Left ventricle myocardium inferior (tissue), 1 donor: ENCODE results near the gene TECR. TPM values are rescaled to one million over a fixed set of nuclear protein-coding genes. Genes with fewer than 3 reads are reported as not detected.

Source experiments
- DNase-seq: peaks from one replicate; pipeline ENCODE4 v3.0.0-alpha.2; 2020
- H3K27ac ChIP-seq: fragments of 200-600 bp; replicated peaks from 2 replicates; pipeline ENCODE4 v1.8.0; 2021
- H3K27me3 ChIP-seq: fragments of 200-600 bp; 2 replicates; pipeline ENCODE4 v1.8.0; 2021; ENCODE audit warnings: low read depth
- H3K36me3 ChIP-seq: fragments of 200-600 bp; 2 replicates; pipeline ENCODE4 v1.8.0; 2021
- H3K4me1 ChIP-seq: fragments of 200-600 bp; 2 replicates; pipeline ENCODE4 v1.8.0; 2021
- H3K4me3 ChIP-seq: fragments of 200-600 bp; 2 replicates; pipeline ENCODE4 v1.8.0; 2021; ENCODE audit warnings: mild to moderate bottlenecking, moderate library complexity
- H3K9me3 ChIP-seq: fragments of 200-600 bp; replicated peaks from 2 replicates; pipeline ENCODE4 v1.8.0; 2021
- intact Hi-C: fragments of 100-400 bp; cut with micrococcal nuclease; formaldehyde crosslinking; loops from one replicate; pipeline ENCODE4 v1.11.0; 2022
- long read RNA-seq: library from polyadenylated mRNA; unstranded; transcript quantifications from one replicate; pipeline ENCODE4 v2.0.0, GENCODE V29; 2021
- total RNA-seq: library from RNA; stranded (reverse); fragmentation: NEBNext Ultra II Directional; extraction: Animal tissue kit (Norgen Biotek cat#: 25700); gene quantifications from one replicate; pipeline ENCODE4 v1.2.1, GENCODE V29; 2021
- TF ChIP-seq, protein P1 (sequence below): fragments of 200-600 bp; IDR thresholded peaks from 2 replicates; pipeline ENCODE4 v1.8.0; 2021; ENCODE audit warnings: antibody characterized with exemption, mild to moderate bottlenecking, borderline replicate concordance
- donor health status: DM: no; HTN: yes; CAD: no; lungs with severe emphysema.

Gene TECR, protein sequence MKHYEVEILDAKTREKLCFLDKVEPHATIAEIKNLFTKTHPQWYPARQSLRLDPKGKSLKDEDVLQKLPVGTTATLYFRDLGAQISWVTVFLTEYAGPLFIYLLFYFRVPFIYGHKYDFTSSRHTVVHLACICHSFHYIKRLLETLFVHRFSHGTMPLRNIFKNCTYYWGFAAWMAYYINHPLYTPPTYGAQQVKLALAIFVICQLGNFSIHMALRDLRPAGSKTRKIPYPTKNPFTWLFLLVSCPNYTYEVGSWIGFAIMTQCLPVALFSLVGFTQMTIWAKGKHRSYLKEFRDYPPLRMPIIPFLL
- total RNA-seq: 69.3 TPM
- long read RNA-seq, transcript TECR-207 (12 exons, 1,188 nt): minor isoform, 14 of 125 reads
- long read RNA-seq, transcript TECR-201 (13 exons, 1,171 nt): minor isoform, 20 of 125 reads
- long read RNA-seq, transcript TECR-216 (14 exons, 1,202 nt): major isoform, 22 of 125 reads
- long read RNA-seq, partial matches to known transcripts: 43 of 125 reads
- long read RNA-seq, other reads (novel, unspliced or antisense): 22 of 125 reads

DNA sequence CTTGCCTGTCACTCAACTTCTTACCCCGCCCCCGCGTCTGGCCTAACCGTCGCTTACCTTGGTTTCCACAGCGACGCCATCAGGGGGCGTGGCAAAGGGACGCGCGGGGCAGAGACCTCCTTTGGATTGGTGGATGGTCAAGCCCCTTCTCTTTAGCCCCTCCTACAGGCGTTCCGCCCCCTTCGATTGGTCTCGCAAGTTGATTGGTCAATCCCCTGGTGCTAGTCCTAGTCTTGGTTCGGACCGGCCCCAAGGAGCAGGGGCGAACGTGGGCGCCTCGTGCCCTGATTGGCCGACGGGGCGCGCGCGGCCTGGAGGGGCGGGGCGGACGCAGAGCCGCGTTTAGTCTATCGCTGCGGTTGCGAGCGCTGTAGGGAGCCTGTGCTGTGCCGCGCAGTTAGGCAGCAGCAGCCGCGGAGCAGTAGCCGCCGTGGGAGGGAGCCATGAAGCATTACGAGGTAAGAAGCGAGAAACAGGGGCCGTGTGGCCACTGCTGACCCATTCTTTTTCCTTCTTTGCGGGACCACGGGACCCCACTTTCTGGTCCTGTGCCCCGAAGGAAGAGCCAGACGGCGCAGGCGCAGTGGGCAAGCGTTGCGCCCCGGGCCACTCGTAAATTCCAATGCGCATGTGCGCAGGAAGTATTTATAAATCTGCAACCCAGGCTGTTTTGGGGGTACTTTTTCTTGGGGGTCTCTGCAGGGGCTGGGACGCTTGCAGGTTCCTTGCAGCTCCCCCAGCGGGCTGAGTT lies at the start of gene TECR:
TECR (plus strand) TSS at position 341 of the 751 bp plus-strand sequence; CDS start at position 444, 103 bp downstream.
- peak within 1 kb of the TSS; percentile 95 for H3K27ac ChIP-seq
- no peaks in the 10 kb centered on the region for H3K27me3 ChIP-seq
- peak; percentile 100 for DNase-seq
- no peaks in the 10 kb centered on the region for H3K36me3 ChIP-seq
- peaks cover 49% of the 10 kb centered on the region for H3K4me1 ChIP-seq
- intact Hi-C loops: no loop called here
- no peaks in the 10 kb centered on the region for H3K9me3 ChIP-seq
- TF ChIP-seq, protein P1, sequence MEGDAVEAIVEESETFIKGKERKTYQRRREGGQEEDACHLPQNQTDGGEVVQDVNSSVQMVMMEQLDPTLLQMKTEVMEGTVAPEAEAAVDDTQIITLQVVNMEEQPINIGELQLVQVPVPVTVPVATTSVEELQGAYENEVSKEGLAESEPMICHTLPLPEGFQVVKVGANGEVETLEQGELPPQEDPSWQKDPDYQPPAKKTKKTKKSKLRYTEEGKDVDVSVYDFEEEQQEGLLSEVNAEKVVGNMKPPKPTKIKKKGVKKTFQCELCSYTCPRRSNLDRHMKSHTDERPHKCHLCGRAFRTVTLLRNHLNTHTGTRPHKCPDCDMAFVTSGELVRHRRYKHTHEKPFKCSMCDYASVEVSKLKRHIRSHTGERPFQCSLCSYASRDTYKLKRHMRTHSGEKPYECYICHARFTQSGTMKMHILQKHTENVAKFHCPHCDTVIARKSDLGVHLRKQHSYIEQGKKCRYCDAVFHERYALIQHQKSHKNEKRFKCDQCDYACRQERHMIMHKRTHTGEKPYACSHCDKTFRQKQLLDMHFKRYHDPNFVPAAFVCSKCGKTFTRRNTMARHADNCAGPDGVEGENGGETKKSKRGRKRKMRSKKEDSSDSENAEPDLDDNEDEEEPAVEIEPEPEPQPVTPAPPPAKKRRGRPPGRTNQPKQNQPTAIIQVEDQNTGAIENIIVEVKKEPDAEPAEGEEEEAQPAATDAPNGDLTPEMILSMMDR: no peak
- peak within 1 kb of the TSS; percentile 82 for H3K4me3 ChIP-seq

DNA sequence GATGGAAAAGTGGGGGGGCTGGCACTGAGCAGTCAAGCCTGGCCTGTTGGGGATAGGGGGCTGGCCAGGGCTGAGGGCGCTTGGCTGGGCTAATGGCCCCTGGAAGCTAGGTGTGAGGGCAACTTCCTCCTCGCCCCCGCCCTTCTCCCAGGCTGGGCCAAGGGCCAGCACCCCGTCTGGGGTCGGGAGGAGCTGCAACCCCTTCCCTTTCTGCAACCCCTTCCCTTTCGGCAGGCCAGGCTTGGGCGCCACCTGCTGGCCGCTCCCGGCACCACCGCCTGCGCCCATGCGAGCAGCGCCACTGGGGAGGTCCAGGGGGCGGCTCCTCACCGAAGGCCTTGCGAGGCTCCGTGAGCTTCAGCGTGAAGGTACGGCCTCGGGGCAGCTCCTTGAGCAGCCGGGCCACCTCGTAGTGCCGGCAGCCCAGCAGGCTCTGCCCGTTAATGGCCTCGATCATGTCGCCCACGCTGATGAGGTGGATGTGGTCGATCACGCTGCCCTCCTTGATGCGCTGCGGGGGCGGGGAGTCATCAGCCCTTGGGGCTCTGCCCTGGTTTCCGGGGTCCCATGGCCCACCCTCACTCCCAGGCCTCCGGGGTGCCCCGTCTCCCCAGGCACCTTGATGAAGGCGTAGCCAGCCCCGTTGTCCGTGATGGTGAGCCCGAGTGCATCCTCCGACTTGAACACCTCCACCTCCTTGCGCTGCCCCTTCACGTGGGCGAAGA lies 49.3 kb upstream of the TECR start:
- Histone ChIP-seq H3K4me1 (peaks cover 23% of the 10 kb centered on the region), H3K9me3 (no peaks in the 10 kb centered on the region), H3K27ac (no peak overlapping the region), H3K27me3 (peaks cover 16% of the 10 kb centered on the region), H3K36me3 (peaks cover 67% of the 10 kb centered on the region), H3K4me3 (no peak overlapping the region)
- TF ChIP-seq, protein P1: peak; percentile 82
- DNase-seq: peak; percentile 48
- intact Hi-C loops: no loop called here

DNA sequence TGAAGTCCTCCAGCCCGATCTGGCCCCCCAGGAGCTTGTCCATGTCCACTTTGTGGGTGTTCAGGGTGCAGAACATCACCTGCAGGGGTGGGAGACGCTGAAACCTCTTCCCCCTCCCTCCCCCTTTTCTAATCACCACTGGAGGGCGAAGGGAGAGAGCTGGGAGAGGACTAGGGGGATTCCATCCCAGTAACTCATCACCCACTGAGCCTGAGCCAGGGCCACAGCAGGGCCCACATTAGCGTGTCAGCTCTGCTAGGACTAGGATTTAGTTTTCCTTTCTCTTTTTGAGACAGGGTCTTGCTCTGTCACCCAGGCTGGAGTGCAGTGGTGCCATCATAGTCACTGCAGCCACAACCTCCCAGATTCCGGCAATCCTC lies 48.7 kb upstream of the TECR start:
- no peak for DNase-seq
- peaks cover 17% of the 10 kb centered on the region for H3K4me1 ChIP-seq
- H3K36me3 ChIP-seq: peaks cover 67% of the 10 kb centered on the region
- no peaks in the 10 kb centered on the region for H3K9me3 ChIP-seq
- TF ChIP-seq, protein P1: no peak
- H3K27me3 ChIP-seq: peaks cover 10% of the 10 kb centered on the region
- H3K4me3 ChIP-seq: no peak overlapping the region
- no peak overlapping the region for H3K27ac ChIP-seq
- intact Hi-C loops: no loop called here

DNA sequence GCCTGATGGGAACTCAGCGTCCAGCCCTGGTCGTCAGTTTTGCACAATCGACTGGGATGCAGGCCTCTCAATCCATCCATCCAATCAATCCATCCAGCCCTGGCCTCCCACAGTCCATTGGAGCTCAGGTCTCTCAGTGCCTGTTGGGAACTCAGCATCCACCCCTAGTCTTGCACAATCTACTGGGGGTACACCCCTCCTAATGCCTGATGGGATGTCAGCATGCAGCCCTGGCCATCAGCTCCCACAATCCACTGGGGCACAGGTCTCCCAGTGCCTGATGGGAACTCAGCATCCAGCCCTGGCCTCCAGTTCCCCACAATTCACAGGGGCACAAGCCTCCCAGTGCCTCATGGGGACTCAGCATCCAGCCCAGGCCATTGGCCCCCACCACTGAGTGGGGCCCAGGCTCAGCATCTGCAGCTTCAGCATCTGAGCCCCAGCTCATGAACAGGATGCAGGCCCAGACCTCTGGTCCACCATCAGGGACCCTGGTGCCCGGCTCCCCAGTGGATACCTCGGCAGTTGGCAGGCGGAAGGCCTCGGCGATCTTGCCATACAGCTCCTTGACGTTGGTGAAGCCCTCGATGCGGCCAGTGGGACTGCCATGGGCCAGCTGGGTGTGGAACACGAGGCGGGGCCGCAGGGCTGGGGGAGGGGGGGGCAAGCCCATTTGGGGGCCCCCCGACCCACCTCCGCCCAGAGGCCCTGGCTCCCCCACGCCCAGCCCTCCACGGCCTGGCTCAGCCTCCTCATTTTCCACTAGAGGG lies 47.0 kb upstream of the TECR start:
- peaks cover 15% of the 10 kb centered on the region for H3K4me1 ChIP-seq
- peaks cover 5% of the 10 kb centered on the region for H3K27me3 ChIP-seq
- TF ChIP-seq, protein P1: no peak
- no peaks in the 10 kb centered on the region for H3K9me3 ChIP-seq
- DNase-seq: no peak
- intact Hi-C loops: no loop called here
- H3K27ac ChIP-seq: no peak overlapping the region
- peaks cover 72% of the 10 kb centered on the region for H3K36me3 ChIP-seq
- no peak overlapping the region for H3K4me3 ChIP-seq
